Myocyte (in vitro differentiated cells): ENCODE results near the gene BRSK2. TPM values are rescaled to one million over a fixed set of nuclear protein-coding genes. Genes with fewer than 3 reads are reported as not detected.
"Not testable (repeated sequence)": the region's sequence is repeated elsewhere in the genome, so short reads cannot be mapped to it uniquely, and the experiment has no call there.

Source experiments
- DNase-seq: peaks from one replicate; pipeline ENCODE4 v3.0.0-alpha.2; 2012; ENCODE audit warnings: low read depth
- total RNA-seq: library from RNA; depleted of rRNA; stranded (reverse); fragments of >200 nt; gene quantifications from 2 replicates; pipeline ENCODE4 v1.2.3, GENCODE V29; 2014

The BRSK2 gene
- total RNA-seq, 1 donor from 2014 or later, result 0.70 TPM

DNA sequence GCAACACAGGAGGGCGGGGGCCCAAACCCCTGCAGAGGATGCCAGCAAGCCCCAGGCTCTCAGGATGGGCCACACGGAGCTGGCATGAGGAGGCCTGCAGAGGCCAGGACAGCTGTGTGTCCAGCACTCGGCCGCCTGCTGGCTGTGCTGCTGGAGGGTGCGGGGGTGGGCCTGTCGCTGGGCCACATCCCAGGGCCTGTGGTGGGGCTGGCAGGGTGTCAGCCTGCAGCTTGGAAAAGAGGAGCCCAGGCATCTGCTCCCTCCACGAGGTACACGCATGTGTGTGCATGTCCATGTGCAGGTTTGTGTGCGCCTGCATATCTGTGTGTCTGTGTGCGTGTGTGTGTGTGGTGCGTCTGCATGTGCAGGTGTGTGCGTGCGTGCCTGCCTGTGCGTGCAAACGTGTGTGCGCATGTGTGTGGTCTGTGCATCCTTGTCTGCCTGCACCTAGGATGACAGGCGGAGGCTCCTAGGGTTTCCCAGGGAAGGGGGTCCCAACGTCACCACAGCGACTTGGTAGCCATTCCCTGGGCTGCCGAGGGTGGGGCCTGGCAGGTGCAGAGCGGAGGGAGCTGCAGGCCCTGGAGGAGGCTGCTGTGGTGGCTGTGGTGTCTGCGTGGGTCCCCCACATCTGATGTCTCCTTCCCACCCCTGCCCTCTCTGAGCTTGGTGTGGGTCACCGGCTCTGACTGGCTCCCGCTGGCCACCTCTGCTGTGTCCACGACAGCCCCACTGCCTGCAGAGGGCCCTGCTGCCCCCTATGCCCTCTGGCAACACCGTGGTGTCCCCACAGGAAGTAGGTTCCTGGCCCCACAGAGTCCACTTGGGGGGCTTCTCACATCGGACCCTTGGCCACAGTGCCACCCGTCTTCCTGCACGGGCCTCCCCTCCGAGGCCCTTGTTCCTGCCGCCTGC is 17.1 kb downstream of the BRSK2 start:
- no peak for DNase-seq

DNA sequence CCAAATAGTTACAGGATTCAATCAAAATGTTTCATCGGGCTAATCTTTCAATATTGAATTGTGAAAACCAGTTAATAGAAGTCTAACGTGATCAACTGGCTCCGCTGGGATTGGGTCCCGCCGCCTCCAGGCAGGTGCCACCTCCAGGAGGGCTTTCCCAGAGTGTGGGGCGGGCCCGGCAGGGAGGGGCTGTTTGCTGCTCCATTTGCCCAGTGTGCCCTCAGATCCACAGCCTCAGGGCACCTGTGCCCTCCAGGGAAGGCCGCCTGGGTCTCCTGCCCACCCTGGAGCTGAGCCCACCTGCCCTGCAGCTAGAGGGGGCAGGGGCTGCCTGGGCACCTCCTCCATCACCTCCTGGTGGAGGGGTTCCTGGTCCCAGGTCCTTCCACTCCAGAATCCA is 17.9 kb downstream of the BRSK2 start:
- no peak for DNase-seq

DNA sequence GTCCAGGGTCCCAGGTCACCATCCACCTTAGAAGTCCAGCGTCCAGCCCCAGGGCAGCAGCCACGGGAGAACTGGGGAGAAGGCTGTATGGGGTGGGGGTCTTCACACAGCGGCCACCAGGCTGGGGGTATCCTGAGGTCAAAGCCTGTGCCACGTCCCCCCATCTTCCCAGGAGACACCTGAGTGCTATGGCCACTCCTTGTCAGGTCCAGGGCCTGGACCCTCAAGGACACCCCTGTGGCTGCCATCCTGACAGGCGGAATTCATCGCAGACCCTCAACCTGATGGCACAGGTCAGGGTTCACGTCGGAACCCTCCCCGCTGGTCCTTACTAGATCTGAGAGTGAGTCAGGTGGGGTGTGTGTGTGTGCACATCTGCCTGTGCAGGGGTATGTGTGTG is 18.6 kb downstream of the BRSK2 start:
- DNase-seq, result no peak

DNA sequence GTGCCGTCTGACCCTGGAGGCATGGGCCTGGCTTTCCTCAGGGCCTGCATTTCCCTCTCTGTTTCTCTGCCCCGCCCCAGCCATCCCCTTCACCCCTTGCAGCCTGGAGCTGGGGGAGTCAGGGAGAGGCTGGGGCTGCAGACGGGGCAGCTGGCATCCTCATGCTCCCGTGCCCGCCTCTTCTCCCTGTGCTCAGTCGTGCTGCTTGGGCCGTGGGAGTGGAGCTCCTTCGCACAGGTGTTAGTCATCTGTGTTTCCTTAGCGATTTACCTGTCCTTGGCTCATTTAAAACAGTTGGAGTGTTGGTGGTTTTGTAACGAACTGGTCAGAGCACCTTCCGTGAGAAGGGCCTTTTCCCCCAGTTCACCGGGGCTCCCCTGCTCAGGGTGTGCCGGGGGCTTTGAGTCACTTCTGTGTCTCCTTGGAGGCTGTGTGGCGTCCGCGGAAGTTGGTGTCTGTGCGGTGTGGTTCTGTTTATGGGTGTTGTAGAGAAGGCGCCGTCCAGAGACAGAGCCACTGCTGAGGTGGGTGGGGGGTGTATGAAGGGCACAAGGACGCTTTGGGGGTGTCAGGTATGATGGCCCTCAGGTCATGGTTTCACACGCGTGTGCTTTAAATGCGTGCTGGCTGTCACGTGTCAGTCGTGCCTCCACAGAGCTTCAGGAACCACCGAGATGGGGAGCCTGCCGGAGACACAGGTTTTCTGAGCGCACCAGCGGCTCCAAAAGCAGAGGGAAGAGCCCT is 19.5 kb downstream of the BRSK2 start:
- no peak for DNase-seq

DNA sequence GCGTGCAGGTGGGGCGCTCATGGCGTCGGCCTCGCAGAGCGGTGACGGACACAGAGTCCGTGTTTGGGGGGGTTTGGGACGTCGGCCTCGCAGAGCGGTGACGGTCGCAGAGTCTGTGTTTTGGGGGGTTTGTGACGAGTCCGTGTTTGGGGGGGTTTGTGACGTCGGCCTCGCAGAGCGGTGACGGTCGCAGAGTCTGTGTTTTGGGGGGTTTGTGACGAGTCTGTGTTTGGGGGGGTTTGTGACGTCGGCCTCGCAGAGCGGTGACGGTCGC is 20.1 kb downstream of the BRSK2 start:
- not testable (repeated sequence) for DNase-seq

DNA sequence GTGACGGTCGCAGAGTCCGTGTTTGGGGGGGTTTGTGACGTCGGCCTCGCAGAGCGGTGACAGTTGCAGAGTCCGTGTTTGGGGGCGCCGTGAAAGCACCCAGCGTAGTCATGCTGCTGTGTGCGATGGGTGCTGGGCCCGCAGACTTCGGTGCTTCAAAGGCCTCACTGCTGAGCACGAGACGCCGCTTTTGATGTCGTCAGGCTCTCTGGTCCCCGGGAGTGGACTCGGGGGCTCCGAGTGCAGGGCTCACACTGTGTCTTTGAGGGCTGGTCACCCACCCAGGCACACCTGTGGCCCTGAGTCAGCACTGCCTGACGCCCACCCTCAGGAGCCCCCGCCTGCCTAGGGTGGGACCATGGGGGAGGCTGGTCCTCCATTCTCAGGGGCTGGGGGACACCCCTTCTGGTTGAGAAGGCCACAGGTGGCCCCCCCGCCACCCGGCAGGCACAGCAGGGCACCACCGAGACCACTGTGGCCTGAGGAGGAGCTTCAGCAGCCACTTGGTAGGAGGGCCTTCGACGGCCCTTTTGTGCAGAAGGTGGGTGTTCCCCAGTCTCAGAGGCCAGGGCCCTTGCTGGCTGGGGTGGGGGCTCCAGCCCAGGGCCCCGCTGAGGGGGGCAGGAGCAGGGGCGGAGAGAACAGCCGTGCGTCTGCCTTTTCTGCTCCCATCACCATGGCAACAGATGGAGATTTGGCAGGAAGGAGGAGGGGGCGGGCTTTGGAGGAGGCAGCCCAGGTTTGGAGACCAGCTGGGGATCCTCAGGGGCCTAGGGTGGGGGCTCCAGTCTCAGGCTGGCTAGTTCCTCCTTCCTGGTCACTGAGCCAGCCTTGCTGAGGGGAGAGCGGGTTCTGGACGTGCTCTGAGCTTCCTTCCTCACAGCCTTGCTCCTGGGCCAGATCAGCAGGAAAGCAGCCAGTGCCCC is 20.9 kb downstream of the BRSK2 start:
- DNase-seq, result no peak

DNA sequence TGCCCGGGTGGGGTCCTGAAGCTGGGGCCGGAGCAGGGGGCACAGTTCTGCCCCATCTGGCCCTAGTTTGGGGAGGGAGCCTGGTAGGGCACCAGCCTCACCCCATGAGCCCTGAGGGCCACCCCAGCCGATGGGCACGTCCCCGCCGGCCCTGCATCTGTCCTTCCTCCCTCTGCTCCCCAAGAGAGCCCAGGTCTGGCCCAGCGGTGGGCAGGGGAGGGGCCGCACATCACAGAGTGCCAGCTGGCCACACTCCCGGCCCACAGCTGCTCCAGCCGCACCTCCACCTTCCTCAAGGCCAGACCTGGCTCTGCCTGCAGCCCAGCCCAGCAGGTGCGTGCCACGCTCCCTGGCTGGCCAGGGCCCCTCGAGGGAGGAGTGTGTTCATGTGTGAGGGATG is 21.6 kb downstream of the BRSK2 start:
- DNase-seq, result no peak

DNA sequence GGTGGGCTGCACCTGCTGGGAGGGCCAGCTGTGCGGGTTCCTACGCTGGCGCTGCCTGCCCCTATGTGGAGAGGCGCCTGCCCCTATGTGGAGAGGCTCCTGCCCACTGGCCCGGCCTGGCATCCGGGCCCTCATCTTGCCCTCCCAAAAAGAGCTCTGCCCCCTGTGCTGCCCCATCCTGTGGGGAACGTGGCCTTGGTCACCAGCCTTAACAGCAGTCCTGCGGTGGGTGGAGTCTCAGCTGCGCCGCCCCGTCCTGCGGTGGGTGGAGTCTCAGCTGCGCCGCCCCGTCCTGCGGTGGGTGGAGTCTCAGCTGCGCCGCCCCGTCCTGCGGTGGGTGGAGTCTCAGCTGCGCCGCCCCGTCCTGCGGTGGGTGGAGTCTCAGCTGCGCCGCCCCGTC is 22.0 kb downstream of the BRSK2 start:
- not testable (repeated sequence) for DNase-seq

DNA sequence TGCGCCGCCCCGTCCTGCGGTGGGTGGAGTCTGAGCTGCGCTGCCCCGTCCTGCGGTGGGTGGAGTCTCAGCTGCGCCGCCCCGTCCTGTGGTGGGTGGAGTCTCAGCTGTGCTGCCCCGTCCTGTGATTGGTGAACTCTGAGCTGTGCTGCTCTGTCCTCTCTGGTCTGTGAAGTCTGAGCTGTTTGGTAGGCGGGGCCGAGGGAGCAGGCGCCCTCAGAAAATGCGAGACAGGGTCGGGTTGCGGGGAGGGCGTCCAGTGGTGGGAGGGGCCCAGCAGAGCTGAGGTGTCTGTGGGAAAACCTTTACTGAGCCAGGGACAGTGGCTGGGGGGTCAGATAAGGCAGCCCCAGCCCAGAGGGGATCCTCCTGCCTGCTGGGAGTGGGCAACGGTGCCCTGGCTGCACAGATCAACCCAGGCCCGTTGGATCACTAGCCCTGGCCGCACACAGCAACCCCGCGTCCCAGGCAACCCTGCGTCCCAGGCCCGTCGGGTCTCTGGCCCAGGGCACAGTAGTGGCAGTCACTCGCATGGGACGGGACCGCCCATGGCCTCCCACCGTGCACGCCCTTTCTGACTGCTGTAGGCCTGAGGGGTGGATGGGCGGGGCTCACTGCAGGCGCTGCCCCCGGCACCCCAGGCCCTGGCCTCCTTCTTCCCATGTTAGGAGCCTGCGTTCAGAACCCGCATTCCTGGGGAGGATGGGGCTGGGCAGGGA is 22.8 kb downstream of the BRSK2 start:
- no peak for DNase-seq

DNA sequence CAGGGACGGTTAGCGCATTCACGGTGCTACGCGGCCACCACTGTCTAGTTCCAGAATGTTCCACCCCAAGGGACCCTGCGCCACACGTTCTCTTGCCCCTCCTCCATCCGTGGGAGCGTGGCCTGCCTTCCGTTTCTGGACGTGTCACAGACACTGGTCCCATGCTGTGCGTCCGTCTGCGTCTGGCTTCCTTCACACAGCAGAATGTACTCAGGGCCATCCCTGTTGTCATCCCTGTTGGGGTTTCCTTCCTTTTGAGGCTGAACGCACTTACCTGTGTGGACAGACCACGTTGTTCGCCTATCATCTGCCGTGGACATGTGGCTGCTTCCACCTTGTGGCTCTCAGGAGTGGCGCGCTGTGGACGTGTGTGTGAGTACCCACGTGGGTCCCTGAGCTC is 24.9 kb downstream of the BRSK2 start:
- no peak for DNase-seq

DNA sequence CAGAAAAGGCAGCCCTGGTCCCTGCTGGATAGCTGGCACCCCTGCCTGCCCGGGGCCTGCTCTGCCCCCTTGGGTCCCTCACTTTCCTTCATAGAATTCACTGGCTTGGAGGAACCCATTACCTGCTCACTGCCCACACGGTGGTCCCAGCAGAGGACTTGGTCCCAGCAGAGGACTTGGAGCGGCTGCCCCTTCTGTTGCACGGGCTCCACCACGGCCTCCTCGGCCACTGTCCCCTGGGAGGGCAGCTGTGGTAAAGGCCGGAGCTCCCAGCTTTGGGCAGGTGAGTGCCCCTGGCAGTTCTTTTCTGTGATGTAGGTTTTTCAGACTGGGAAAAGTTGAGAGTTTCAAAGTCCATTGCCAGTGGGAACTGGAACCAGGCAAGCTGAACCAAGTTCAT is 25.9 kb downstream of the BRSK2 start:
- DNase-seq, result no peak

DNA sequence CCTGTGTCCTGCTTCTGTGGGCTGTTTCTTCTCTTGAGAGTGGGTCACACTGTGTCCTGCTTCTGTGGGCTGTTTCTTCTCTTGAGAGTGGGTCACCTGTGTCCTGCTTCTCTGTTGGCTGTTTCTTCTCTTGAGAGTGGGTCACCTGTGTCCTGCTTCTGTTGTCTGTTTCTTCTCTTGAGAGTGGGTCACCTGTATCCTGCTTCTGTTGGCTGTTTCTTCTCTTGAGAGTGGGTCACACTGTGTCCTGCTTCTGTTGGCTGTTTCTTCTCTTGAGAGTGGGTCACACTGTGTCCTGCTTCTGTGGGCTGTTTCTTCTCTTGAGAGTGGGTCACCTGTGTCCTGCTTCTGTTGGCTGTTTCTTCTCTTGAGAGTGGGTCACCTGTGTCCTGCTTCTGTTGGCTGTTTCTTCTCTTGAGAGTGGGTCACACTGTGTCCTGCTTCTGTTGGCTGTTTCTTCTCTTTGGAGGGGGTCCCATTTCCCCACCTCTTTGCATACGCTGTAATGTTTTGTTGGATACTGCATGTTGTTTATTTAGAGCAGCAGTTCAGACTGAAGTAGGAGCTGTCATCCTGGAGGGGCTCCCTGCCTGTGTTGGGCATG is 28.6 kb downstream of the BRSK2 start:
- DNase-seq, result not testable (repeated sequence)

DNA sequence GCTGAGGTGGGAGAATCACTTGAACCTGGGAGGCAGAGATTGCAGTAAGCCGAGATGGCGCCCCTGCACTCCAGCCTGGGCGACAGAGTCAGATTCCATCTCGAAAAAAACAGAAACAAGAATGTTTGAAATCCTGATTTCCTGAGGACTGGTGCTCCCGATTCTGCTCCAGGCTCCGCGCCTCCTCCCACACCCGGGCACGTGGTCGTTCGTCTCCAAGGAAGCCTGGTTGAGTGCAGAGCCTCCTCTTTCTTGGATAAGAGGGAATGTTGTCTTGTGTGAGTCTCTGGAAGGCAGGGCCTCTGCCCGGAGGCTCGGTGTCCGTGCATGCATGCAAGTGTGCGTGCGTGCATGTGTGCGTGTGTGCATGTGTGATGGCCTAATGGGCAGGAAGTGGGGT is 30.1 kb downstream of the BRSK2 start:
- DNase-seq, result no peak

DNA sequence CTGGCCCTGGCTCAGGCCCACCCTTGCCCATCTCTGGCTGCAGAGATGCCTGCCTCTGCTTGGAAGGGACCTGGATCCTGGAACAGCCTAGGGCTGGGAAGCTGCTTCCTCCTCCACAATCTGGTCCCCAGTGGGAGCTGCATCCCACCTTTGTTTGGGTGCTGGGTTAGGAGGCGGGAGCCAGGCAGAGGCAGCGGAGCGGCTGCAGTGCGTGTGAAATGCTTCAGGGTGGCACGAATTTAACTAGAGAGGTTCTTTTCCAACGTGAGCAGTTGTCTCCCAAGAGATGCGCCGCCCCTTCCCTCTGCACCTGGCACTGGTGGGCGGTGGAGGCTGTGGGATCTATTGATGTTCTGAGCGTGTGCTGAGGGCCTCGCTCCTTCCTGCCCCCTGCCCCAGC is 31.6 kb downstream of the BRSK2 start:
- no peak for DNase-seq

DNA sequence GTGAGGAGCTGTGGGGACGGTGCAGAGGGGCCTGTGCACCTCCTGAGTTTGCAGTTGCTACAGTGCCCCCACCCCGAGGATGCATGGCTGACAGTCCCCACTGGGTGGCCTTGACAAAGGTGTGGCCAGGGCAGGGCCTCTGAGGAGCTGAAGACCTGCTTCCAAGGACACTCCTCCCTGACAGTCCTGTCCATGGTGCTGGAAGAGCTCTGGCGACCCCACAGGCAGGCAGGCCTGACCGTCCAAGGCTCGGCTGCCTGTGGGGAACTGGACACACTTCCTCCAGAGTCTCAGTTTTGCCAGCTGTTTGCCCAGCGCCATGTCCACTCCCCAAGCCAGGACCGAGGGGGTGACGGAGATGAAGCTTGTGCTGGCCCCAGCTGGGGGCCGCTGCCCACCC is 32.7 kb downstream of the BRSK2 start:
- DNase-seq, result no peak

DNA sequence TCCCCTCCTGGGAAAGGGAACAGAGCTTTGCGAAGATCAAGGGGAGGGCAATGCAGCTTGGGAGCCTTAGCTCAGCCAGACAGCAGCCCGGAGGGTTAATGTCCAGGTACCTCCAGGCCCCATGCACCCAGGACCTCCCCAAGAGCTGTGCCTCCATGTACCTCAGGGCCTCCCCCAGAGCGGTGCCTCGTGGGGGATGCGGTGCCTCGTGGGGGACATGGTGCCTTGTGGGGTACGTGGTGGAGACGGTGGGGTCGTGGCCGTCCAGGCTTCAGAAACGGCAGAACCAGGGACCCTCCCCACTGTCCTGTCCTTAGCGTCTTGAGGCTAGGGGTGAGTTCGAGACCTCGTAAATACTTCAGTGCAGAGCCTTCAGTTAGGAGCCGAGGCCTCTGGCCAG is 33.2 kb downstream of the BRSK2 start:
- no peak for DNase-seq

DNA sequence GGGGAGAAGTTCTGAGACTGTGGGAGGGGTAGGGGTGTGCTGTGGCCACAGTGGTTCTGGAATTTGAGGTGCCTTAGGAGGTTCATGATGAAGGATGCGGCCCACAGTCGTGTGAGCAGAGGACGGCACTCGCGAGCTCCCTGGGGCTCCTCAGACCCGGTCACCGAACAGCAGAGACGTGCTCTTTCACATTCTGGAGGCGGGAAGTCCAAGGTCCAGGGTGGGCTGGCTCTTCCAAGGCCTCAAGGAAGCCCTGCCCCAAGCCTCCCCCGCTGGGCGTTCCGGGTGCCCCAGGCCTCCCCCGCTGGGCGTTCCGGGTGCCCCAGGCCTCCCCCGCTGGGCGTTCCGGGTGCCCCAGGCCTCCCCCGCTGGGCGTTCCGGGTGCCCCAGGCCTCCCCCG is 33.7 kb downstream of the BRSK2 start:
- DNase-seq, result not testable (repeated sequence)

DNA sequence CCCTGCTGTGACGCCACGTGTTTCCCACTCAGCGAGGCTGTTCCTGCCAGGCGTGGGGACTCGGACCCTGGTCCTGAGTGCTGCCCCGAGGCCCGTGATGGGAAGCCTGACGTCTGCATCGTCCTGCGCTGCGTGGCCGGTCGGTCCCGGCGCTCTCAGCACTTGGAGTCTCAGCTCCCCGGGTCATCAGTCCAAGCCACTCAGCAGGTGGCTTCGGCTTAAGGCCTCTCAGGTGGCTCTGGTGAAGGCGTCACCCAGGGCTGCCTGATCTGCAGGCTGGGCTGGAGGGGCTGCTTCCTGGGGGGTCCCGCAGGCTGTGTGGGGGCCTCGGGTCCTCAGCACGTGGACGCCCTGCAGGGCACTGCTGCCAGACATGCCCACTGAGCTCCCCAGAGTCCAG is 35.3 kb downstream of the BRSK2 start:
- DNase-seq, result no peak

DNA sequence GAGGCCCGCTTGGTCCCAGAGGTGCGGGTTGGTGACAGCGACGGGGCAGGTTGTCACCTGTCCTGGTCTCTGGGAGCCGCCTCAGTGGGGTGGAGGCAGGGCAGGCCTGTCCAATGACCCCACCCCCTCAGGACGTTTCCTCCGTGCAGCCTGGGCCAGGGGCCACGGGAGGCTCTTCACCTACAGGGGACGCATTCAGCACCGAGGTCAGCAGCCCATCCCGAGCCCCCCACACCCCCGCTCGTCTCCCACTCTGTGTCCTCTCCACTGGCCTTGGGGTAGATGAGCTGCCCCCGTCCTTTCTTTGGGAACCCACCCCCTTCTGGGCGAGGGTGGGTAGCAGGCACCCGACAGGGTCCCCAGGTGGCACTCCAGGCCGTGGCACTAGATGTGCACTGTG is 35.7 kb downstream of the BRSK2 start:
- no peak for DNase-seq

DNA sequence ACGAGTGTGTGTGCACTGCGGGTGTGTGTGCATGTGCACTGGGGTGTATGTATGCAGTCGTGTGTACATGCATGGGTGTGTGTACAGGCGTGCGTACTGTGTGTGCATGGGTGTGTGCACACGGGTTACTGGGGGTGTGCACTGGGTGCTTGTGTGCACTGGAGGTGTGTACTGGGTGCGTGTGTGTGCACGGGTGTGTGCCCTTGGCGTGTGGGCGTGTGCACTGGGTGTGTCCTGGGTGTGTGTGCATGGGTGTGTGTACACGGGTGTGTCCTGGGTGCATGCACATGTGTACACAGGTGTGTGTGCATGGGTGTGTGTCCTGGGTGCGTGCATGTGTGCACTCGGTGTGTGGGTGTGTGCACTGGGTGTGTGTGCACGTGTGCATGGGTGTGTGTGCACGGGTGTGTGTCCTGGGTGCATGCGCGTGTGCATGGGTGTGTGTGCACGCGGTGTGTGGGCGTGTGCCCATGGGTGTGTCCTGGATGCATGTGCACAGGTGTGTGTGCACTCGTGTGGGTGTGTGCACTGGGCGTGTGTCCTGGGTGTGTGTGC is 39.1 kb downstream of the BRSK2 start:
- DNase-seq, result no peak
